ENCODE data around the gene GAP43. TPM values are rescaled to one million over a fixed set of nuclear protein-coding genes. Genes with fewer than 3 reads are reported as not detected.

Gene GAP43, protein sequence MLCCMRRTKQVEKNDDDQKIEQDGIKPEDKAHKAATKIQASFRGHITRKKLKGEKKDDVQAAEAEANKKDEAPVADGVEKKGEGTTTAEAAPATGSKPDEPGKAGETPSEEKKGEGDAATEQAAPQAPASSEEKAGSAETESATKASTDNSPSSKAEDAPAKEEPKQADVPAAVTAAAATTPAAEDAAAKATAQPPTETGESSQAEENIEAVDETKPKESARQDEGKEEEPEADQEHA
- 76.5 TPM for polyA plus RNA-seq (2013, experiment 1 of 2)
- 76.4 TPM for polyA plus RNA-seq (2013, experiment 2 of 2)

GRCh38 chr3:115623044-115623868 lies at the start of gene GAP43:
TSS of gene GAP43 (plus strand) at chr3:115623510. CDS start at chr3:115623690, 180 bp downstream.
- Histone ChIP-seq H3K36me3 (ENCODE audit: control insufficient read depth, insufficient read depth, low read length) (no peaks in the 10 kb centered on the region), H3K4me3 (ENCODE audit: low read length) (peak within 1 kb of the TSS; percentile 50), H3K18ac (ENCODE audit: low read length) (no peak within 1 kb of the TSS), H3K56ac (ENCODE audit: low read length) (peak within 1 kb of the TSS; percentile 62), H3K4ac (ENCODE audit: low read depth, low read length) (no peak within 1 kb of the TSS), H4K5ac (ENCODE audit: low read length) (no peak within 1 kb of the TSS), H3K27ac (ENCODE audit: low read depth, low read length) (no peak within 1 kb of the TSS), H2AK5ac (ENCODE audit: low read length) (no peak within 1 kb of the TSS), H3K79me1 (ENCODE audit: low read length) (no peaks in the 10 kb centered on the region), H2BK120ac (ENCODE audit: low read depth, low read length) (no peak within 1 kb of the TSS), H4K8ac (ENCODE audit: low read depth, low read length) (no peak within 1 kb of the TSS), H3K4me2 (ENCODE audit: low read length) (peak within 1 kb of the TSS; percentile 49), H3K9ac (ENCODE audit: low read length) (peak within 1 kb of the TSS; percentile 35), H2BK15ac (replicated peaks; ENCODE audit: low read depth) (no peak within 1 kb of the TSS), H3K23ac (ENCODE audit: low read length) (no peak within 1 kb of the TSS), H3K79me2 (ENCODE audit: control insufficient read depth, insufficient read depth, low read length) (no peaks in the 10 kb centered on the region), H3K4me1 (ENCODE audit: control insufficient read depth, low read depth, low read length) (peaks cover 5% of the 10 kb centered on the region), H2BK5ac (ENCODE audit: low read length) (peak within 1 kb of the TSS; percentile 15), H3K27me3 (ENCODE audit: insufficient read depth, low read length, poor library complexity) (no peaks in the 10 kb centered on the region)
- DNase-seq: peak; percentile 94
- WGBS (ENCODE audit: extremely low coverage, insufficient coverage, low lambda C conversion rate): no CpG with 5 or more reads among the region's 20 CpGs

DNA sequence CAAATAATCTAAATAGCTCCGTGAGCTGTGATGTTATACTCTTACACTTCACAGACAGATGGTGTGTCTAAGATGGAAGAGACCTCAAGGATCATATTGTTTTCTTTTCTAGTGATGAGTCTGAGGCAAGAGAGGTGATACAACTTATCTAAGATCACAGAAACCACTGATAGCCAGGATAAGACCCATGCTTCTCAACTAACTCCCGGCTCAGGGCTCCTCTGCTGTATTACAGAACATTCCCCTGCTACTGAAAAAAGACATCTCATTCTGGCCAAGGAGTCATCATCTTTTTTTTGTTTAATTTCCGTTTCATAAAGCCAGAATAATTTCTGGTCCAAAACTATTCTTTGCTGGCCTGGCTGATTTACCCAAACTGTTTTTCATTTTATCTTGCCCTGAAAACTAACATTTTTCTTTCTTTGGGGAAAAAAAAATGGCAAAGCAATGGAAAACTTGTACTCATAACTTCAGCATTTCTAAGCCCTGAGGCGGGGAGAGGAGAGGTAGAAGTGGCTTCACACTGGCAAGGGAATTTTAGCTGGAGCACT lies 46.9 kb upstream of the GAP43 start:
- Histone ChIP-seq H3K36me3 (ENCODE audit: control insufficient read depth, insufficient read depth, low read length) (no peaks in the 10 kb centered on the region), H2BK5ac (ENCODE audit: low read length) (no peak overlapping the region), H3K79me2 (ENCODE audit: control insufficient read depth, insufficient read depth, low read length) (no peaks in the 10 kb centered on the region), H3K4ac (ENCODE audit: low read depth, low read length) (no peak overlapping the region), H2BK120ac (ENCODE audit: low read depth, low read length) (no peak overlapping the region), H3K18ac (ENCODE audit: low read length) (no peak overlapping the region), H3K56ac (ENCODE audit: low read length) (no peak overlapping the region), H3K27me3 (ENCODE audit: insufficient read depth, low read length, poor library complexity) (no peaks in the 10 kb centered on the region), H3K79me1 (ENCODE audit: low read length) (no peaks in the 10 kb centered on the region), H2AK5ac (ENCODE audit: low read length) (no peak overlapping the region), H3K23ac (ENCODE audit: low read length) (no peak overlapping the region), H3K4me1 (ENCODE audit: control insufficient read depth, low read depth, low read length) (no peaks in the 10 kb centered on the region), H3K27ac (ENCODE audit: low read depth, low read length) (no peak overlapping the region), H4K8ac (ENCODE audit: low read depth, low read length) (no peak overlapping the region), H2BK15ac (replicated peaks; ENCODE audit: low read depth) (no peak overlapping the region), H3K4me2 (ENCODE audit: low read length) (no peak overlapping the region), H4K5ac (ENCODE audit: low read length) (no peak overlapping the region), H3K4me3 (ENCODE audit: low read length) (no peak overlapping the region), H3K9ac (ENCODE audit: low read length) (no peak overlapping the region)
- WGBS (ENCODE audit: extremely low coverage, insufficient coverage, low lambda C conversion rate): no CpG with 5 or more reads among the region's 4 CpGs
- peak; percentile 67 for DNase-seq

DNA sequence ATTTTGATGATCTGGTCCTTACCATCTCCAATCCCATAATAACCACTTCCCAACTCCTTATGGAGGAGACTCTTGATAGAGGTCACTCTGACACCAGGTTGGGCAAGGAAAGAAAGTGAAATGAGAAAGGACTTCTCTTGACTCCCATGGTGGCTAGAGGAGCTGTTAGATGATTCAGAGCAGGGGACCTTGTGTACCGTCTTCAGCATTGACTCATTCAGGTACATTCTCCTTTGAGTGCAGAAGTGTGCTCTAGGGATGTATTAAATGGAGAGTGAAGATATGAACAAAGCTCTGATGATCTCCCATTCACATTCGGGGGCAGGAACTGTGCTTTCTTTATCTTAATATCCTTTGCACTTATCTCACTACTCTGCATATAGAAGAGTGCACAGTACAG lies 46.3 kb upstream of the GAP43 start:
- Histone ChIP-seq H4K8ac (ENCODE audit: low read depth, low read length) (no peak overlapping the region), H3K4me2 (ENCODE audit: low read length) (no peak overlapping the region), H3K27me3 (ENCODE audit: insufficient read depth, low read length, poor library complexity) (no peaks in the 10 kb centered on the region), H3K79me2 (ENCODE audit: control insufficient read depth, insufficient read depth, low read length) (no peaks in the 10 kb centered on the region), H2BK15ac (replicated peaks; ENCODE audit: low read depth) (no peak overlapping the region), H2AK5ac (ENCODE audit: low read length) (peak overlapping the region; percentile 12), H3K18ac (ENCODE audit: low read length) (no peak overlapping the region), H3K79me1 (ENCODE audit: low read length) (no peaks in the 10 kb centered on the region), H2BK120ac (ENCODE audit: low read depth, low read length) (no peak overlapping the region), H3K4me1 (ENCODE audit: control insufficient read depth, low read depth, low read length) (no peaks in the 10 kb centered on the region), H3K9ac (ENCODE audit: low read length) (no peak overlapping the region), H3K56ac (ENCODE audit: low read length) (no peak overlapping the region), H3K36me3 (ENCODE audit: control insufficient read depth, insufficient read depth, low read length) (no peaks in the 10 kb centered on the region), H3K27ac (ENCODE audit: low read depth, low read length) (no peak overlapping the region), H3K4ac (ENCODE audit: low read depth, low read length) (no peak overlapping the region), H4K5ac (ENCODE audit: low read length) (no peak overlapping the region), H3K23ac (ENCODE audit: low read length) (no peak overlapping the region), H3K4me3 (ENCODE audit: low read length) (no peak overlapping the region), H2BK5ac (ENCODE audit: low read length) (no peak overlapping the region)
- no peak for DNase-seq
- WGBS (ENCODE audit: extremely low coverage, insufficient coverage, low lambda C conversion rate): no CpG with 5 or more reads among the region's 2 CpGs

- H4K8ac ChIP-seq (ENCODE audit: low read depth, low read length): no peak overlapping the region
- no peak overlapping the region for H3K9ac ChIP-seq (ENCODE audit: low read length)
- H3K4me2 ChIP-seq (ENCODE audit: low read length): no peak overlapping the region
- H3K18ac ChIP-seq (ENCODE audit: low read length): no peak overlapping the region
- H3K4ac ChIP-seq (ENCODE audit: low read depth, low read length): no peak overlapping the region
- H2BK5ac ChIP-seq (ENCODE audit: low read length): no peak overlapping the region
- no peak overlapping the region for H2AK5ac ChIP-seq (ENCODE audit: low read length)
- H3K79me2 ChIP-seq (ENCODE audit: control insufficient read depth, insufficient read depth, low read length): no peaks in the 10 kb centered on the region
- no peaks in the 10 kb centered on the region for H3K36me3 ChIP-seq (ENCODE audit: control insufficient read depth, insufficient read depth, low read length)
- H3K4me1 ChIP-seq (ENCODE audit: control insufficient read depth, low read depth, low read length): no peaks in the 10 kb centered on the region
- H4K5ac ChIP-seq (ENCODE audit: low read length): no peak overlapping the region
- H3K27ac ChIP-seq (ENCODE audit: low read depth, low read length): no peak overlapping the region
- no peak for DNase-seq
- no peaks in the 10 kb centered on the region for H3K79me1 ChIP-seq (ENCODE audit: low read length)
- no peak overlapping the region for H2BK120ac ChIP-seq (ENCODE audit: low read depth, low read length)
- H3K23ac ChIP-seq (ENCODE audit: low read length): no peak overlapping the region
- no peaks in the 10 kb centered on the region for H3K27me3 ChIP-seq (ENCODE audit: insufficient read depth, low read length, poor library complexity)
- H3K56ac ChIP-seq (ENCODE audit: low read length): no peak overlapping the region
- no peak overlapping the region for H3K4me3 ChIP-seq (ENCODE audit: low read length)
- no CpG with 5 or more reads among the region's 1 CpG for WGBS (ENCODE audit: extremely low coverage, insufficient coverage, low lambda C conversion rate)
- no peak overlapping the region for H2BK15ac ChIP-seq (replicated peaks; ENCODE audit: low read depth)
These were observed 45.0 kb upstream of the GAP43 start for GRCh38 chr3:115578331-115578730.

- no CpG with 5 or more reads among the region's 1 CpG for WGBS (ENCODE audit: extremely low coverage, insufficient coverage, low lambda C conversion rate)
These were observed 42.7 kb upstream of the GAP43 start for GRCh38 chr3:115580566-115580965.

More at GRCh38 chr3:115580566-115580965, 42.7 kb upstream of the GAP43 start:
- H4K8ac ChIP-seq (ENCODE audit: low read depth, low read length): no peak overlapping the region
- no peaks in the 10 kb centered on the region for H3K27me3 ChIP-seq (ENCODE audit: insufficient read depth, low read length, poor library complexity)
- no peak overlapping the region for H3K18ac ChIP-seq (ENCODE audit: low read length)
- H3K23ac ChIP-seq (ENCODE audit: low read length): no peak overlapping the region
- H3K79me1 ChIP-seq (ENCODE audit: low read length): no peaks in the 10 kb centered on the region
- no peak overlapping the region for H3K27ac ChIP-seq (ENCODE audit: low read depth, low read length)
- no peak overlapping the region for H3K4me2 ChIP-seq (ENCODE audit: low read length)
- H3K36me3 ChIP-seq (ENCODE audit: control insufficient read depth, insufficient read depth, low read length): no peaks in the 10 kb centered on the region
- H3K9ac ChIP-seq (ENCODE audit: low read length): no peak overlapping the region
- no peak overlapping the region for H2BK5ac ChIP-seq (ENCODE audit: low read length)
- H4K5ac ChIP-seq (ENCODE audit: low read length): no peak overlapping the region
- DNase-seq: no peak
- H3K79me2 ChIP-seq (ENCODE audit: control insufficient read depth, insufficient read depth, low read length): no peaks in the 10 kb centered on the region
- no peak overlapping the region for H3K56ac ChIP-seq (ENCODE audit: low read length)
- no peak overlapping the region for H2BK120ac ChIP-seq (ENCODE audit: low read depth, low read length)
- H3K4ac ChIP-seq (ENCODE audit: low read depth, low read length): no peak overlapping the region
- no peaks in the 10 kb centered on the region for H3K4me1 ChIP-seq (ENCODE audit: control insufficient read depth, low read depth, low read length)
- no peak overlapping the region for H2AK5ac ChIP-seq (ENCODE audit: low read length)
- no peak overlapping the region for H3K4me3 ChIP-seq (ENCODE audit: low read length)
- H2BK15ac ChIP-seq (replicated peaks; ENCODE audit: low read depth): no peak overlapping the region
